Spinal cord (tissue), 10 donors: Measurements from ENCODE around the gene WDSUB1. TPM values are rescaled to one million over a fixed set of nuclear protein-coding genes. Genes with fewer than 3 reads are reported as not detected.

Source experiments
- DNase-seq, 6 donors: peaks; one replicate each; pipeline versions ENCODE4 v3.0.0 to v3.0.0-alpha.2; 2013 to 2015; ENCODE audit warnings: low spot score in 6 of 6, low read depth in 4 of 6
- H3K27ac ChIP-seq: one replicate; pipeline ENCODE4 v1.5.1; 2013; ENCODE audit warnings: low read depth, low read length, control low read depth
- H3K27me3 ChIP-seq: one replicate; pipeline ENCODE4 v1.6.1; 2013; ENCODE audit warnings: low read length; ENCODE audit not compliant: control insufficient read depth, insufficient read depth
- H3K36me3 ChIP-seq: one replicate; pipeline ENCODE4 v1.6.1; 2013; ENCODE audit warnings: low read length; ENCODE audit not compliant: control insufficient read depth, insufficient read depth
- H3K4me1 ChIP-seq: one replicate; pipeline ENCODE4 v1.6.1; 2013; ENCODE audit warnings: low read length; ENCODE audit not compliant: control insufficient read depth, insufficient read depth
- H3K4me3 ChIP-seq: one replicate; pipeline ENCODE4 v1.5.1; 2013; ENCODE audit warnings: low read depth, low read length, control low read depth
- H3K9me3 ChIP-seq: one replicate; pipeline ENCODE4 v1.6.1; 2013; ENCODE audit warnings: low read length; ENCODE audit not compliant: control insufficient read depth, insufficient read depth
- WGBS: methylation state at CpG from one replicate; pipeline ENCODE4 v1.1.5; 2013; ENCODE audit warnings: missing lambda C conversion rate; ENCODE audit not compliant: insufficient coverage; 5-methylcytosine and 5-hydroxymethylcytosine counted together
- long read RNA-seq, 4 donors: transcript quantifications; one replicate each; lab custom pipeline, GENCODE V29; 2026
- polyA plus RNA-seq, 2 donors: library from polyadenylated mRNA; unstranded; fragments of 120-200 nt; gene quantifications; one replicate each; pipeline ENCODE4 v1.2.1, GENCODE V29; 2013; ENCODE audit not compliant: insufficient read length in 2 of 2
- total RNA-seq, 2 donors: library from RNA; depleted of rRNA in 1 of 2; stranded (reverse); fragments of 120-200 nt in 1 of 2; fragments of >200 nt in 1 of 2; gene quantifications; one replicate each; pipeline versions ENCODE4 v1.2.3 to v1.2.4, GENCODE V29; 2013 to 2014
- donor health status: healthy.

Gene WDSUB1
- total RNA-seq (10 to 100 TPM; 10.4 to 11.5 TPM), polyA plus RNA-seq (10 to 100 TPM; 11.8 to 14.6 TPM)
- long read RNA-seq, donor 1, partial matches to known transcripts: 8 of 9 reads
- long read RNA-seq, donor 1, other reads (novel, unspliced or antisense): 0 of 9 reads
- long read RNA-seq, donor 2: 0 reads
- long read RNA-seq, donor 3: 0 reads
- long read RNA-seq, donor 4, partial matches to known transcripts: 0 of 1 reads
- long read RNA-seq, donor 4, other reads (novel, unspliced or antisense): 0 of 1 reads

- peak; percentile 5 to 67 (median 17) for DNase-seq
- no peaks in the 10 kb centered on the region for H3K27me3 ChIP-seq
- peak within 1 kb of the TSS; percentile 91 for H3K27ac ChIP-seq
- H3K9me3 ChIP-seq: no peaks in the 10 kb centered on the region
- no peaks in the 10 kb centered on the region for H3K36me3 ChIP-seq
- under 1% methylated on average over 64 of the region's 64 CpGs for WGBS
- H3K4me1 ChIP-seq: peaks cover 10% of the 10 kb centered on the region
- H3K4me3 ChIP-seq: peak within 1 kb of the TSS; percentile 86
Measured at GRCh38 chr2:159285929-159286708, at the start of gene WDSUB1. Gene WDSUB1 (minus strand): TSS chr2:159286703. CDS start chr2:159283069, 3,634 bp downstream.

- Histone ChIP-seq H3K9me3 (no peaks in the 10 kb centered on the region), H3K4me1 (no peaks in the 10 kb centered on the region), H3K36me3 (peaks cover 22% of the 10 kb centered on the region), H3K4me3 (no peak overlapping the region), H3K27me3 (no peaks in the 10 kb centered on the region), H3K27ac (no peak overlapping the region)
- no peak for DNase-seq
- WGBS: no CpG with 5 or more reads among the region's 5 CpGs
Measured at GRCh38 chr2:159326569-159327255, 40.2 kb upstream of the WDSUB1 start.

- Histone ChIP-seq H3K36me3 (peaks cover 6% of the 10 kb centered on the region), H3K9me3 (no peaks in the 10 kb centered on the region)
- DNase-seq: no peak
Measured at GRCh38 chr2:159322419-159322818, 35.9 kb upstream of the WDSUB1 start.

GRCh38 chr2:159317392-159318088 lies 31.0 kb upstream of the WDSUB1 start:
- Histone ChIP-seq H3K4me1 (no peaks in the 10 kb centered on the region), H3K27me3 (no peaks in the 10 kb centered on the region), H3K4me3 (no peak overlapping the region), H3K36me3 (no peaks in the 10 kb centered on the region), H3K9me3 (no peaks in the 10 kb centered on the region), H3K27ac (no peak overlapping the region)
- 43% methylated on average over 2 of the region's 3 CpGs for WGBS
- no peak for DNase-seq

More at GRCh38 chr2:159322419-159322818, 35.9 kb upstream of the WDSUB1 start:
- Histone ChIP-seq H3K27me3 (no peaks in the 10 kb centered on the region), H3K4me1 (no peaks in the 10 kb centered on the region), H3K27ac (no peak overlapping the region), H3K4me3 (no peak overlapping the region)

GRCh38 chr2:159307942-159308341 lies 21.4 kb upstream of the WDSUB1 start:
- Histone ChIP-seq H3K9me3 (no peaks in the 10 kb centered on the region), H3K4me1 (no peaks in the 10 kb centered on the region), H3K27me3 (no peaks in the 10 kb centered on the region), H3K36me3 (no peaks in the 10 kb centered on the region), H3K4me3 (no peak overlapping the region), H3K27ac (no peak overlapping the region)
- DNase-seq: no peak

GRCh38 chr2:159300586-159300985 lies 14.1 kb upstream of the WDSUB1 start:
- no peaks in the 10 kb centered on the region for H3K4me1 ChIP-seq
- WGBS: no CpG with 5 or more reads among the region's 3 CpGs
- no peaks in the 10 kb centered on the region for H3K9me3 ChIP-seq
- H3K27me3 ChIP-seq: no peaks in the 10 kb centered on the region
- DNase-seq: no peak
- H3K27ac ChIP-seq: no peak overlapping the region
- H3K4me3 ChIP-seq: no peak overlapping the region
- no peaks in the 10 kb centered on the region for H3K36me3 ChIP-seq

- Histone ChIP-seq H3K4me1 (no peaks in the 10 kb centered on the region), H3K9me3 (no peaks in the 10 kb centered on the region), H3K36me3 (no peaks in the 10 kb centered on the region), H3K27ac (no peak overlapping the region), H3K4me3 (no peak overlapping the region), H3K27me3 (no peaks in the 10 kb centered on the region)
- DNase-seq: no peak
Measured at GRCh38 chr2:159298967-159299366, 12.5 kb upstream of the WDSUB1 start.

GRCh38 chr2:159297042-159297707 lies 10.7 kb upstream of the WDSUB1 start:
- Histone ChIP-seq H3K9me3 (no peaks in the 10 kb centered on the region), H3K27ac (no peak overlapping the region), H3K36me3 (no peaks in the 10 kb centered on the region), H3K27me3 (no peaks in the 10 kb centered on the region), H3K4me1 (no peaks in the 10 kb centered on the region), H3K4me3 (no peak overlapping the region)
- DNase-seq: no peak
- 100% methylated on average over 3 of the region's 5 CpGs for WGBS

GRCh38 chr2:159292157-159292556 lies 5.7 kb upstream of the WDSUB1 start:
- no peak for DNase-seq
- no peaks in the 10 kb centered on the region for H3K4me1 ChIP-seq
- no peaks in the 10 kb centered on the region for H3K27me3 ChIP-seq
- H3K36me3 ChIP-seq: no peaks in the 10 kb centered on the region
- 78% methylated on average over 6 of the region's 6 CpGs for WGBS
- H3K4me3 ChIP-seq: no peak overlapping the region
- H3K27ac ChIP-seq: no peak overlapping the region
- no peaks in the 10 kb centered on the region for H3K9me3 ChIP-seq
